Thoracic aorta (tissue), 2 donors: Measurements from ENCODE around the gene IGSF21. TPM values are rescaled to one million over a fixed set of nuclear protein-coding genes. Genes with fewer than 3 reads are reported as not detected.

Source experiments
- ATAC-seq: fragments of 150-250 bp; one replicate; pipeline ENCODE4 v1.8.0; 2017; ENCODE audit warnings: low read depth; ENCODE audit not compliant: insufficient number of reproducible peaks, low FRiP score
- DNase-seq: peaks from one replicate; pipeline ENCODE4 v3.0.0-alpha.2; 2020; ENCODE audit warnings: low spot score
- H3K27ac ChIP-seq, 2 donors: fragments of 200-600 bp; sonication (generic); 1 replicate in 1 of 2; 2 replicates in 1 of 2; pipeline ENCODE4 v1.5.1; 2016; ENCODE audit warnings: mild to moderate bottlenecking in 2 of 2, moderate library complexity in 2 of 2
- H3K27me3 ChIP-seq: fragments of 200-600 bp; sonication (generic); replicated peaks from 2 replicates; pipeline ENCODE4 v1.6.0; 2016; ENCODE audit warnings: mild to moderate bottlenecking; ENCODE audit not compliant: insufficient read depth
- H3K36me3 ChIP-seq: fragments of 200-600 bp; sonication (generic); one replicate; pipeline ENCODE4 v1.5.1; 2016
- H3K4me1 ChIP-seq, 2 donors: fragments of 200-600 bp; sonication (generic); 1 replicate in 1 of 2; 2 replicates in 1 of 2; pipeline versions ENCODE4 v1.5.1 to v1.6.0; 2016; ENCODE audit warnings: low read depth in 2 of 2, mild to moderate bottlenecking in 1 of 2; ENCODE audit not compliant: control insufficient read depth in 1 of 2
- H3K4me3 ChIP-seq: fragments of 200-600 bp; sonication (generic); 2 replicates; pipeline ENCODE4 v1.5.1; 2016; ENCODE audit warnings: mild to moderate bottlenecking
- H3K9me3 ChIP-seq: fragments of 200-600 bp; sonication (generic); 2 replicates; pipeline ENCODE4 v1.5.1; 2016
- CTCF ChIP-seq: fragments of 200-600 bp; sonication (generic); IDR thresholded peaks from one replicate; pipeline ENCODE4 v1.5.1; 2019; ENCODE audit warnings: antibody characterized with exemption
- total RNA-seq, 2 donors: library from RNA; depleted of rRNA; stranded (reverse); fragments of >200 nt; gene quantifications; one replicate each; pipeline versions ENCODE4 v1.1.0 to v1.2.3, GENCODE V29; 2016

IGSF21 gene
- total RNA-seq, 2 donors from 2014 or later = 5.0 to 10.9 TPM

GRCh38 chr1:18426580-18426979 lies 319.0 kb downstream of the IGSF21 start:
- Histone ChIP-seq H3K4me3 (no peak overlapping the region), H3K9me3 (no peaks in the 10 kb centered on the region), H3K4me1 (no peaks in the 10 kb centered on the region), H3K27me3 (no peaks in the 10 kb centered on the region), H3K27ac (no peak overlapping the region), H3K36me3 (no peaks in the 10 kb centered on the region)
- TF ChIP-seq CTCF = no peak
- ATAC-seq (no peak), DNase-seq (no peak)
